K562 (cell line): ENCODE results near the gene ZC3H13.

Experiments
- CREM ChIP-seq: IDR thresholded peaks from 2 replicates; pipeline ENCODE4 v1.6.1; 2014; ENCODE audit warnings: antibody characterized with exemption, low read depth
- CTCF ChIP-seq, 3 experiments: IDR thresholded peaks in 2 of 3; conservative IDR thresholded peaks in 1 of 3; 2 replicates each; pipeline ENCODE4 v1.5.1; 2011 to 2012; ENCODE audit warnings: low read length in 3 of 3, mild to moderate bottlenecking in 3 of 3, control low read depth in 2 of 3, improper control_type of control experiment in 1 of 3, inconsistent platforms in 1 of 3, low read depth in 1 of 3, mixed read lengths in 1 of 3, moderate library complexity in 1 of 3; ENCODE audit not compliant: insufficient read depth in 2 of 3
- EZH2 ChIP-seq: IDR thresholded peaks from 2 replicates; pipeline ENCODE4 v1.6.1; 2012; ENCODE audit warnings: low read depth, mild to moderate bottlenecking, inconsistent platforms, low read length, borderline replicate concordance
- FOXJ2 ChIP-seq: fragments of 200-800 bp; sonication (Bioruptor generic); IDR thresholded peaks from 2 replicates; pipeline ENCODE4 v1.6.1; 2016; ENCODE audit warnings: missing genetic modification characterization, missing compliant biosample characterization
- FOXK1 ChIP-seq: sonication (generic); formaldehyde crosslinking; IDR thresholded peaks from 2 replicates; pipeline ENCODE4 v1.8.0; 2022; ENCODE audit warnings: missing genetic modification reagents, mild to moderate bottlenecking, borderline replicate concordance
- HMBOX1 ChIP-seq: sonication (generic); IDR thresholded peaks from 2 replicates; pipeline ENCODE4 v1.6.1; 2016
- JUND ChIP-seq, 2 experiments: IDR thresholded peaks; 2 replicates in 1 of 2; 3 replicates in 1 of 2; pipeline ENCODE4 v1.6.1; 2011; ENCODE audit warnings: borderline replicate concordance in 2 of 2, low read depth in 2 of 2, low read length in 2 of 2, improper control_type of control experiment in 1 of 2, missing biosample characterization in 1 of 2, missing genetic modification characterization in 1 of 2, missing genetic modification reagents in 1 of 2
- MITF ChIP-seq: IDR thresholded peaks from 2 replicates; pipeline ENCODE4 v1.6.1; 2014; ENCODE audit warnings: antibody characterized with exemption
- NCOA1 ChIP-seq: fragments of 450-650 bp; IDR thresholded peaks from 2 replicates; pipeline ENCODE4 v1.6.1; 2016; ENCODE audit warnings: low read depth
- RCOR1 ChIP-seq, 2 experiments: IDR thresholded peaks; 2 replicates each; pipeline ENCODE4 v1.6.1; 2012; ENCODE audit warnings: low read depth in 2 of 2, low read length in 2 of 2, borderline replicate concordance in 1 of 2, improper control_type of control experiment in 1 of 2
- SMARCA4 ChIP-seq: fragments of 450-650 bp; IDR thresholded peaks from 2 replicates; pipeline ENCODE4 v1.6.1; 2016
- ZNF347 ChIP-seq: fragments of 450-650 bp; formaldehyde crosslinking; IDR thresholded peaks from 2 replicates; pipeline ENCODE4 v1.4.0; 2020; ENCODE audit warnings: low read depth, mild to moderate bottlenecking, moderate library complexity
- ZNF780A ChIP-seq: fragments of 250-450 bp; sonication (Bioruptor Pico); IDR thresholded peaks from 2 replicates; pipeline ENCODE4 v1.5.0; 2021; ENCODE audit warnings: mild to moderate bottlenecking

GRCh38 chr13:46039411-46040182 lies 12.9 kb downstream of the ZC3H13 start:
- TF ChIP-seq ZNF347 (CRISPR knock-in tag) (no peak), SMARCA4 (no peak), NCOA1 (no peak), CTCF (IDR thresholded peaks at IDR 0.05 in 2 of 3, conservative IDR thresholded peaks at IDR 0.05 in 1 of 3; ENCODE audit: insufficient read depth in 2 of 3, low read depth in 1 of 3, low read length in 3 of 3) (no peak), CREM (no peak), FOXK1 (CRISPR knock-in tag) (no peak), MITF (no peak), ZNF780A (CRISPR knock-in tag) (no peak), RCOR1 (IDR thresholded peaks at IDR 0.05; ENCODE audit: borderline replicate concordance in 1 of 2, low read depth in 2 of 2, low read length in 2 of 2) (no peak), JUND (IDR thresholded peaks at IDR 0.05; ENCODE audit: borderline replicate concordance, low read depth, low read length) (no peak), JUND (tag; IDR thresholded peaks at IDR 0.05; ENCODE audit: borderline replicate concordance, low read depth, low read length) (no peak), EZH2 (no peak), HMBOX1 (no peak), FOXJ2 (tag) (no peak)
